ENCODE data around the gene CYLD.

GRCh38 chr16:50802000-50802399 lies 60.1 kb downstream of the CYLD start:
- no peak for TF ChIP-seq POLR2A (IDR thresholded peaks at IDR 0.05; ENCODE audit: low read depth, low read length)
- no peak for TF ChIP-seq POLR2AphosphoS5 (IDR thresholded peaks at IDR 0.05; ENCODE audit: low read depth, low read length)
